SU-DHL-6 (cell line): ENCODE data around the gene FOXK1.

ENCODE experiments used
- CTCF ChIP-seq: fragments of 200-600 bp; sonication (generic); IDR thresholded peaks from one replicate; pipeline ENCODE4 v1.5.1; 2017; ENCODE audit warnings: antibody characterized with exemption, mild to moderate bottlenecking, low read length, moderate library complexity; ENCODE audit not compliant: insufficient read depth, poor library complexity, severe bottlenecking
- EZH2phosphoT487 ChIP-seq: fragments of 200-600 bp; sonication (generic), shearing (Covaris generic); conservative IDR thresholded peaks from 2 replicates; pipeline ENCODE4 v1.6.1; 2018; ENCODE audit warnings: mild to moderate bottlenecking, antibody characterized with exemption, low read length, moderate library complexity, mixed read lengths

GRCh38 chr7:4816419-4817080, 134.5 kb downstream of the FOXK1 start:
- TF ChIP-seq CTCF, result no peak
- no peak for TF ChIP-seq EZH2phosphoT487
